ENCODE data around the gene RASSF3.

DNA sequence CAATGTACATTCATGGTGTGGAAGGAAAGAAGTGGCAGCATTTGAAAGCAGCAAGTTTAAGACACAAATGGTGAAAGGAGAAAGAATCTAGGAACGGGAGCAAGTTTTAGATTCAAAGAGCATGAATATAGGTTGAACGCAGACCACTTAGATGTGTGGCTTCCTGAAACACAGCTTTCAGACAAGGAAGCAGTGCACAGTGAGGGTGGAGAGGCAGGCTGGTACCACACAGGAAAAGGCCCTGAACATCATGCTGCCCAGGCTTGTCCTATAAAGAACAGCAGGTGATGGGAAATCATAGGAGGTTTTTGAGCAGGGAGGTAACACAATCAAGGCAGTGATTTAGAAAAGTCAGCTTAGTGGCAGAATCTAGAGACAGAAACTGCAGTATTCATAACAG is 113.3 kb downstream of the RASSF3 start:
- no peak for TF ChIP-seq ZNF70 (CRISPR knock-in tag; IDR thresholded peaks at IDR 0.05)
- TF ChIP-seq, protein P1, sequence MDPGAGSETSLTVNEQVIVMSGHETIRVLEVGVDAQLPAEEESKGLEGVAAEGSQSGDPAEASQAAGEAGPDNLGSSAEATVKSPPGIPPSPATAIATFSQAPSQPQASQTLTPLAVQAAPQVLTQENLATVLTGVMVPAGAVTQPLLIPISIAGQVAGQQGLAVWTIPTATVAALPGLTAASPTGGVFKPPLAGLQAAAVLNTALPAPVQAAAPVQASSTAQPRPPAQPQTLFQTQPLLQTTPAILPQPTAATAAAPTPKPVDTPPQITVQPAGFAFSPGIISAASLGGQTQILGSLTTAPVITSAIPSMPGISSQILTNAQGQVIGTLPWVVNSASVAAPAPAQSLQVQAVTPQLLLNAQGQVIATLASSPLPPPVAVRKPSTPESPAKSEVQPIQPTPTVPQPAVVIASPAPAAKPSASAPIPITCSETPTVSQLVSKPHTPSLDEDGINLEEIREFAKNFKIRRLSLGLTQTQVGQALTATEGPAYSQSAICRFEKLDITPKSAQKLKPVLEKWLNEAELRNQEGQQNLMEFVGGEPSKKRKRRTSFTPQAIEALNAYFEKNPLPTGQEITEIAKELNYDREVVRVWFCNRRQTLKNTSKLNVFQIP (CRISPR knock-in tag; IDR thresholded peaks at IDR 0.05; ENCODE audit: borderline replicate concordance, low read depth) = no peak
- no peak for TF ChIP-seq RARB (CRISPR knock-in tag; IDR thresholded peaks at IDR 0.05)
- TF ChIP-seq SNAI2 (CRISPR knock-in tag; IDR thresholded peaks at IDR 0.05) = no peak

All from SK-N-SH treated with all-trans-retinoic acid at 6 μM for 48 hours (cell line).